Erythroblast (primary cell): ENCODE data around the gene HOXD9.

Source experiments
- GATA1 ChIP-seq: IDR thresholded peaks from 2 replicates; pipeline ENCODE4 v1.6.1; 2011; ENCODE audit warnings: low read depth, mild to moderate bottlenecking, control low read depth, low read length, moderate library complexity
- POLR2A ChIP-seq: IDR thresholded peaks from 2 replicates; pipeline ENCODE4 v1.6.1; 2011; ENCODE audit warnings: mild to moderate bottlenecking, low read length

GRCh38 chr2:176159663-176160250, 37.2 kb downstream of the HOXD9 start:
- no peak for TF ChIP-seq POLR2A
- TF ChIP-seq GATA1, result no peak
